ENCODE measurements around the gene RPSA. TPM values are rescaled to one million over a fixed set of nuclear protein-coding genes. Genes with fewer than 3 reads are reported as not detected.

Gene RPSA
- total and polyA plus RNA-seq, 2 of the 4 experiments (the other 2 are of a cell fraction) = 1,415 to 2,710 TPM

DNA sequence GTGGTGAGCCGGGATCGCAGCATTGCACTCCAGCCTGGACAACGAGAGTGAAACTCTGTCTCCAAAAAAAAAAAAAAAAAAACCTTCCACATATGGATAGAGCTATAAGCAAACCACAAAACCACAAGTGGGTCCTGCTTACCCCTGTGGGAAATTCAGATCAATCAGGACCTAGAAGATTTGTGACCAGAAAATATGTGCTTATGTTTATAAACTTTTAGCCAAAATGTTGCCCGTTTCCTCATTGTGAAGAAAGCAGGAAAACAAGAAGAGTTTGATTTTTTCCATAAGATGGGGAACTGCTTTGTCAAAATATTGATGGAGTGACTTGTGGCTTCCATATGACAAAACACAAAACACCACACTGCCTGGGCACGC lies 26.8 kb upstream of the RPSA start:
- peaks cover 0 to 15% of the 10 kb centered on the region in 2 experiments; a peak in 1 of 4 replicates for H3K79me1 ChIP-seq (ENCODE audit: low read depth in 1 of 2, low read length in 2 of 2)
- H2AFZ ChIP-seq (replicated peaks; ENCODE audit: low read length, poor library complexity) = no peak overlapping the region
- no peak overlapping the region for H2BK15ac ChIP-seq (ENCODE audit: low read depth, low read length)
- no TSS peak for BruUV-seq (replicated peaks)
- H3K9me3 ChIP-seq (ENCODE audit: control insufficient read depth, insufficient read depth, low read length) = no peaks in the 10 kb centered on the region
- H3K4ac ChIP-seq (ENCODE audit: low read depth, low read length) = no peak overlapping the region
- CTCF ChIA-PET = no interaction called here
- no peak overlapping the region for H4K8ac ChIP-seq (ENCODE audit: low read depth in 2 of 2, low read length in 2 of 2)
- no peak overlapping the region for H3K14ac ChIP-seq (replicated peaks; ENCODE audit: low read depth, low read length)
- H3K23ac ChIP-seq (ENCODE audit: low read depth, low read length) = no peak overlapping the region
- no peak overlapping the region for H2AK9ac ChIP-seq (replicated peaks; ENCODE audit: low read depth, low read length, poor library complexity)
- no peak overlapping the region for H4K91ac ChIP-seq (ENCODE audit: insufficient read depth, low read depth, low read length)
- peaks cover 10% of the 10 kb centered on the region; the same call in 1 of the 2 replicates for H4K20me1 ChIP-seq (ENCODE audit: insufficient read depth, low read length)
- no peak overlapping the region for H2AK5ac ChIP-seq (ENCODE audit: low read depth, low read length)
- no peak overlapping the region for H3K4me2 ChIP-seq (ENCODE audit: low read depth, low read length)
- in situ Hi-C loops (cut with MboI; ENCODE audit: low sequenced_read_pairs) (no loop called here), dilution Hi-C loops (cut with HindIII; ENCODE audit: low sequenced_read_pairs, unreplicated experiment) (no loop called here), intact Hi-C loops (cut with micrococcal nuclease) (loop anchor here (5.0 kb wide), 1 partner anchor 272 kb away; the partner anchor contains the start of genes GORASP1 and TTC21A)
- no peak overlapping the region for H4K5ac ChIP-seq (ENCODE audit: low read depth, low read length)
- POLR2A ChIA-PET (ENCODE audit: unreplicated experiment) = no interaction called here
- no peak overlapping the region for H2BK120ac ChIP-seq (ENCODE audit: low read depth, low read length)
- ATAC-seq (ENCODE audit: low read depth) (no peak), DNase-seq (no peak)
- H3K27ac ChIP-seq (ENCODE audit: insufficient read depth, low read length) = no peak overlapping the region
- 60% methylated on average over 1 of the region's 5 CpGs; no CpG with 5 or more reads in 1 of the 2 experiments for WGBS, 2 experiments (ENCODE audit: extremely low coverage in 2 of 2, insufficient read length in 1 of 2)
- H3K18ac ChIP-seq (ENCODE audit: low read depth, low read length) = no peak overlapping the region
- no peak overlapping the region for H3K4me3 ChIP-seq (ENCODE audit: insufficient read depth, low read depth, low read length)
- no peak overlapping the region for H2BK20ac ChIP-seq (ENCODE audit: low read depth, low read length)
- TF ChIP-seq SMC3 (IDR thresholded peaks at IDR 0.05; ENCODE audit: low read depth, low read length) (no peak), MAFK (IDR thresholded peaks at IDR 0.05; ENCODE audit: low read depth, low read length) (no peak), MAZ (IDR thresholded peaks at IDR 0.05; ENCODE audit: borderline replicate concordance, low read depth, low read length) (no peak), RCOR1 (IDR thresholded peaks at IDR 0.05; ENCODE audit: insufficient replicate concordance, low read length) (no peak), MXI1 (IDR thresholded peaks at IDR 0.05; ENCODE audit: borderline replicate concordance, low read depth, low read length) (no peak), CEBPB (IDR thresholded peaks at IDR 0.05; ENCODE audit: low read depth, low read length) (no peak), RFX5 (IDR thresholded peaks at IDR 0.05; ENCODE audit: low read depth, low read length) (no peak), POLR2A (IDR thresholded peaks at IDR 0.05; ENCODE audit: low read depth, low read length) (no peak), CHD1 (IDR thresholded peaks at IDR 0.05; ENCODE audit: low read depth, low read length) (no peak), BHLHE40 (IDR thresholded peaks at IDR 0.05; ENCODE audit: low read depth, low read length) (no peak), RAD21 (IDR thresholded peaks at IDR 0.05; ENCODE audit: low read length) (no peak)
- TF ChIP-seq, protein P1, sequence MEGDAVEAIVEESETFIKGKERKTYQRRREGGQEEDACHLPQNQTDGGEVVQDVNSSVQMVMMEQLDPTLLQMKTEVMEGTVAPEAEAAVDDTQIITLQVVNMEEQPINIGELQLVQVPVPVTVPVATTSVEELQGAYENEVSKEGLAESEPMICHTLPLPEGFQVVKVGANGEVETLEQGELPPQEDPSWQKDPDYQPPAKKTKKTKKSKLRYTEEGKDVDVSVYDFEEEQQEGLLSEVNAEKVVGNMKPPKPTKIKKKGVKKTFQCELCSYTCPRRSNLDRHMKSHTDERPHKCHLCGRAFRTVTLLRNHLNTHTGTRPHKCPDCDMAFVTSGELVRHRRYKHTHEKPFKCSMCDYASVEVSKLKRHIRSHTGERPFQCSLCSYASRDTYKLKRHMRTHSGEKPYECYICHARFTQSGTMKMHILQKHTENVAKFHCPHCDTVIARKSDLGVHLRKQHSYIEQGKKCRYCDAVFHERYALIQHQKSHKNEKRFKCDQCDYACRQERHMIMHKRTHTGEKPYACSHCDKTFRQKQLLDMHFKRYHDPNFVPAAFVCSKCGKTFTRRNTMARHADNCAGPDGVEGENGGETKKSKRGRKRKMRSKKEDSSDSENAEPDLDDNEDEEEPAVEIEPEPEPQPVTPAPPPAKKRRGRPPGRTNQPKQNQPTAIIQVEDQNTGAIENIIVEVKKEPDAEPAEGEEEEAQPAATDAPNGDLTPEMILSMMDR (conservative IDR thresholded peaks at IDR 0.05; ENCODE audit: low read depth, low read length) = no peak
- TF ChIP-seq, protein P2, sequence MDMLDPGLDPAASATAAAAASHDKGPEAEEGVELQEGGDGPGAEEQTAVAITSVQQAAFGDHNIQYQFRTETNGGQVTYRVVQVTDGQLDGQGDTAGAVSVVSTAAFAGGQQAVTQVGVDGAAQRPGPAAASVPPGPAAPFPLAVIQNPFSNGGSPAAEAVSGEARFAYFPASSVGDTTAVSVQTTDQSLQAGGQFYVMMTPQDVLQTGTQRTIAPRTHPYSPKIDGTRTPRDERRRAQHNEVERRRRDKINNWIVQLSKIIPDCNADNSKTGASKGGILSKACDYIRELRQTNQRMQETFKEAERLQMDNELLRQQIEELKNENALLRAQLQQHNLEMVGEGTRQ (IDR thresholded peaks at IDR 0.05; ENCODE audit: low read depth, low read length) = no peak
- TF ChIP-seq, protein P3, sequence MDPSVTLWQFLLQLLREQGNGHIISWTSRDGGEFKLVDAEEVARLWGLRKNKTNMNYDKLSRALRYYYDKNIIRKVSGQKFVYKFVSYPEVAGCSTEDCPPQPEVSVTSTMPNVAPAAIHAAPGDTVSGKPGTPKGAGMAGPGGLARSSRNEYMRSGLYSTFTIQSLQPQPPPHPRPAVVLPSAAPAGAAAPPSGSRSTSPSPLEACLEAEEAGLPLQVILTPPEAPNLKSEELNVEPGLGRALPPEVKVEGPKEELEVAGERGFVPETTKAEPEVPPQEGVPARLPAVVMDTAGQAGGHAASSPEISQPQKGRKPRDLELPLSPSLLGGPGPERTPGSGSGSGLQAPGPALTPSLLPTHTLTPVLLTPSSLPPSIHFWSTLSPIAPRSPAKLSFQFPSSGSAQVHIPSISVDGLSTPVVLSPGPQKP (IDR thresholded peaks at IDR 0.05; ENCODE audit: borderline replicate concordance, low read depth, low read length) = no peak
- H3K9ac ChIP-seq (ENCODE audit: low read depth, low read length) = no peak overlapping the region
- H3K27me3 ChIP-seq (ENCODE audit: control insufficient read depth, insufficient read depth, low read length) = peaks cover 3% of the 10 kb centered on the region; the same call in 1 of the 2 replicates
- H3K36me3 ChIP-seq (ENCODE audit: control insufficient read depth, insufficient read depth, low read length) = no peaks in the 10 kb centered on the region
- H3K9me1 ChIP-seq (ENCODE audit: insufficient read depth, low read length) = no peaks in the 10 kb centered on the region
- H3K56ac ChIP-seq (ENCODE audit: extremely low read depth, insufficient read depth, low read length) = no peak overlapping the region
- H3K4me1 ChIP-seq (ENCODE audit: control insufficient read depth, insufficient read depth, low read length) = peaks cover 2% of the 10 kb centered on the region; the same call in 1 of the 2 replicates
- no peak overlapping the region for H2BK5ac ChIP-seq (ENCODE audit: low read depth, low read length, poor library complexity, severe bottlenecking)
